NT2/D1 (cell line): Measurements from ENCODE around the gene DEF6.

Source experiments
- SUZ12 ChIP-seq: IDR thresholded peaks from 2 replicates; pipeline ENCODE4 v1.6.1; 2011; ENCODE audit not compliant: insufficient read length, insufficient read depth; ENCODE audit errors: extremely low read depth
- YY1 ChIP-seq: IDR thresholded peaks from 2 replicates; pipeline ENCODE4 v1.6.1; 2011; ENCODE audit not compliant: insufficient read length, insufficient read depth

DNA sequence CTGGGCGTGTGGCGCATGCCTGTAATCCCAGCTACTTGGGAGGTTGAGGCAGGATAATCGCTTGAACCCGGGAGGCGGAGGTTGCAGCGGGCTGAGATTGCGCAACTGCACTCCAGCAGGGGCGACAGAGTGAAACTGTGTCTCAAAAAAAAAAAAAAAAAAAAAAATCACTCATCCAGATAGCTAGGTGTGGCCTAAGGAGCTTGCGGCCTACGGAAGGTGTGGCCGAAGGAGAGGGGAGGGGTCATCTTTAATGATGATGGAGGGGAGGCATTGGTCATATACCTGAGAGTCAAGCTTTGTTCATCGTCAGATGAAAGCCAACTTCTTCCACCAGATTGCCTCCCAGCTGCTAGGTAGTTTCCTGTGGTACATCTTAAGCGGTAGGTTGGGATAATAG lies 43.9 kb downstream of the DEF6 start:
- TF ChIP-seq YY1: no peak
- no peak for TF ChIP-seq SUZ12
